RWPE2 (cell line): ENCODE results near the gene AHNAK2.
"Not testable (repeated sequence)": the region's sequence is repeated elsewhere in the genome, so short reads cannot be mapped to it uniquely, and the experiment has no call there.

Experiments
- ATAC-seq: fragments of 200-7000 bp; cut with Tn5 transposase; 3 replicates; pipeline ENCODE4 v1.9.1; 2021; ENCODE audit warnings: low read depth
- DNase-seq: peaks from one replicate; pipeline ENCODE4 v3.0.0-alpha.2; 2020; ENCODE audit warnings: low spot score
- H3K27ac ChIP-seq: fragments of 450-650 bp; 2 replicates; pipeline ENCODE4 v1.5.1; 2017; ENCODE audit warnings: mild to moderate bottlenecking; ENCODE audit not compliant: poor library complexity, severe bottlenecking
- H3K27me3 ChIP-seq: fragments of 250-450 bp; sonication (Bioruptor Pico); 2 replicates; pipeline ENCODE4 v1.5.1; 2021; ENCODE audit warnings: mild to moderate bottlenecking, moderate library complexity; ENCODE audit not compliant: insufficient read depth, poor library complexity, severe bottlenecking
- H3K36me3 ChIP-seq: fragments of 250-450 bp; sonication (Bioruptor Pico); 2 replicates; pipeline ENCODE4 v1.5.1; 2020; ENCODE audit warnings: low read depth, mild to moderate bottlenecking, moderate library complexity
- H3K4me1 ChIP-seq: fragments of 250-450 bp; sonication (Bioruptor Pico); 2 replicates; pipeline ENCODE4 v1.5.1; 2021; ENCODE audit warnings: mild to moderate bottlenecking, moderate library complexity; ENCODE audit not compliant: insufficient read depth, poor library complexity, severe bottlenecking
- H3K4me3 ChIP-seq: fragments of 250-450 bp; sonication (Bioruptor Pico); 2 replicates; pipeline ENCODE4 v1.5.1; 2021; ENCODE audit warnings: mild to moderate bottlenecking, moderate library complexity; ENCODE audit not compliant: severe bottlenecking
- H3K9me3 ChIP-seq: fragments of 250-450 bp; sonication (Bioruptor Pico); 2 replicates; pipeline ENCODE4 v1.5.1; 2021; ENCODE audit warnings: mild to moderate bottlenecking, moderate library complexity; ENCODE audit not compliant: severe bottlenecking
- CTCF ChIP-seq: fragments of 450-650 bp; IDR thresholded peaks from one replicate; pipeline ENCODE4 v1.5.1; 2017; ENCODE audit warnings: mild to moderate bottlenecking, moderate library complexity; ENCODE audit not compliant: poor library complexity, severe bottlenecking

Gene AHNAK2

GRCh38 chr14:104977681-104978653, at the start of gene AHNAK2:
Gene AHNAK2 (minus strand): TSS chr14:104978374. CDS start chr14:104978237, 137 bp downstream.
- no peaks in the 10 kb centered on the region for H3K36me3 ChIP-seq
- H3K27ac ChIP-seq = peak within 1 kb of the TSS; percentile 99
- H3K9me3 ChIP-seq = no peaks in the 10 kb centered on the region
- H3K4me1 ChIP-seq = peaks cover 27% of the 10 kb centered on the region
- ATAC-seq (peak; percentile 61), DNase-seq (peak; percentile 92)
- no peak for TF ChIP-seq CTCF
- H3K4me3 ChIP-seq = peak within 1 kb of the TSS; percentile 54
- no peaks in the 10 kb centered on the region for H3K27me3 ChIP-seq

- peaks cover 67% of the 10 kb centered on the region for H3K4me1 ChIP-seq
- not testable (repeated sequence) for H3K4me3 ChIP-seq, ATAC-seq, H3K9me3 ChIP-seq, DNase-seq, H3K27me3 ChIP-seq, H3K36me3 ChIP-seq
- H3K27ac ChIP-seq = peak overlapping the region; percentile 100
Observed at GRCh38 chr14:105027718-105028117, 49.5 kb upstream of the AHNAK2 start.

GRCh38 chr14:105026802-105027563, 48.8 kb upstream of the AHNAK2 start:
- Histone ChIP-seq H3K27me3 (no peaks in the 10 kb centered on the region), H3K4me3 (no peak overlapping the region), H3K9me3 (no peaks in the 10 kb centered on the region), H3K4me1 (peaks cover 73% of the 10 kb centered on the region), H3K27ac (peak overlapping the region; percentile 100), H3K36me3 (peaks cover 5% of the 10 kb centered on the region; the same call in 1 of the 2 replicates)
- no peak for ATAC-seq
- TF ChIP-seq CTCF = no peak
- DNase-seq = no peak

GRCh38 chr14:105026033-105026785, 48.0 kb upstream of the AHNAK2 start:
- H3K4me1 ChIP-seq = peaks cover 73% of the 10 kb centered on the region

More at GRCh38 chr14:105026033-105026785, 48.0 kb upstream of the AHNAK2 start:
- H3K9me3 ChIP-seq = no peaks in the 10 kb centered on the region
- H3K4me3 ChIP-seq = no peak overlapping the region
- peak overlapping the region; percentile 100 for H3K27ac ChIP-seq
- TF ChIP-seq CTCF = no peak
- DNase-seq (no peak), ATAC-seq (peak; percentile 51)
- H3K36me3 ChIP-seq = peaks cover 5% of the 10 kb centered on the region; the same call in 1 of the 2 replicates
- H3K27me3 ChIP-seq = no peaks in the 10 kb centered on the region
